A172 (cell line): Measurements from ENCODE around the gene SMPX. TPM values are rescaled to one million over a fixed set of nuclear protein-coding genes. Genes with fewer than 3 reads are reported as not detected.

Source experiments
- DNase-seq: peaks from one replicate; pipeline ENCODE4 v3.0.0-alpha.2; 2015; ENCODE audit warnings: low spot score
- total RNA-seq: library from RNA; depleted of rRNA; stranded (reverse); fragments of >200 nt; shearing (Covaris generic); gene quantifications from 2 replicates; pipeline ENCODE4 v1.2.3, GENCODE V29; 2014

The SMPX gene
- total RNA-seq, 1 experiment from 2014 or later = not detected

- no peak for DNase-seq
Observed at GRCh38 chrX:21744060-21744459, 13.9 kb downstream of the SMPX start.

- no peak for DNase-seq
Observed at GRCh38 chrX:21741869-21742701, 15.8 kb downstream of the SMPX start.

- DNase-seq = no peak
Observed at GRCh38 chrX:21741364-21741763, 16.6 kb downstream of the SMPX start.

- DNase-seq = no peak
Observed at GRCh38 chrX:21740329-21741274, 17.3 kb downstream of the SMPX start.

- DNase-seq = no peak
Observed at GRCh38 chrX:21738950-21739287, 19.0 kb downstream of the SMPX start.

GRCh38 chrX:21738210-21738949 is 19.5 kb downstream of the SMPX start:
- no peak for DNase-seq

GRCh38 chrX:21735768-21736127 is 22.2 kb downstream of the SMPX start:
- DNase-seq = no peak

GRCh38 chrX:21735038-21735767 is 22.7 kb downstream of the SMPX start:
- DNase-seq = no peak

GRCh38 chrX:21734175-21734574 is 23.7 kb downstream of the SMPX start:
- no peak for DNase-seq

GRCh38 chrX:21733705-21734104 is 24.2 kb downstream of the SMPX start:
- no peak for DNase-seq

- no peak for DNase-seq
Observed at GRCh38 chrX:21730026-21730425, 27.9 kb downstream of the SMPX start.

- DNase-seq = no peak
Observed at GRCh38 chrX:21728276-21728968, 29.5 kb downstream of the SMPX start.

GRCh38 chrX:21725916-21726315 is 32.0 kb downstream of the SMPX start:
- DNase-seq = no peak

- peak; percentile 18 for DNase-seq
Observed at GRCh38 chrX:21725496-21725895, 32.4 kb downstream of the SMPX start.

GRCh38 chrX:21723814-21724213 is 34.1 kb downstream of the SMPX start:
- DNase-seq = no peak

- peak; percentile 13 for DNase-seq
Observed at GRCh38 chrX:21723084-21723483, 34.8 kb downstream of the SMPX start.

GRCh38 chrX:21721195-21721594 is 36.7 kb downstream of the SMPX start:
- no peak for DNase-seq

- no peak for DNase-seq
Observed at GRCh38 chrX:21718575-21718974, 39.3 kb downstream of the SMPX start.

GRCh38 chrX:21717802-21718201 is 40.1 kb downstream of the SMPX start:
- DNase-seq = no peak

- DNase-seq = no peak
Observed at GRCh38 chrX:21715825-21716224, 42.1 kb downstream of the SMPX start.

GRCh38 chrX:21715337-21715736 is 42.6 kb downstream of the SMPX start:
- DNase-seq = no peak
